Lower lobe of right lung (tissue), 2 donors: ENCODE measurements around the gene GALR3. TPM values are rescaled to one million over a fixed set of nuclear protein-coding genes. Genes with fewer than 3 reads are reported as not detected.

ENCODE experiments used
- ATAC-seq, 2 donors: fragments of 200-7000 bp; cut with Tn5 transposase; one replicate each; pipeline ENCODE4 v1.9.1; 2020 to 2022; ENCODE audit warnings: mild to moderate bottlenecking in 2 of 2, moderate library complexity in 2 of 2
- DNase-seq: peaks from one replicate; pipeline ENCODE4 v3.0.0-alpha.2; 2020
- H3K27ac ChIP-seq: fragments of 200-600 bp; one replicate; pipeline ENCODE4 v1.8.0; 2022
- H3K27me3 ChIP-seq: fragments of 200-600 bp; one replicate; pipeline ENCODE4 v1.8.0; 2022; ENCODE audit warnings: low read depth
- H3K36me3 ChIP-seq: fragments of 200-600 bp; one replicate; pipeline ENCODE4 v1.8.0; 2022; ENCODE audit warnings: mild to moderate bottlenecking
- H3K4me1 ChIP-seq: fragments of 200-600 bp; one replicate; pipeline ENCODE4 v1.8.0; 2022
- H3K4me3 ChIP-seq: fragments of 200-600 bp; one replicate; pipeline ENCODE4 v1.8.0; 2022; ENCODE audit warnings: mild to moderate bottlenecking
- H3K9me3 ChIP-seq: fragments of 200-600 bp; one replicate; pipeline ENCODE4 v1.8.0; 2022
- intact Hi-C: fragments of 100-400 bp; cut with DNase I; formaldehyde crosslinking; loops from one replicate; pipeline ENCODE4 v1.11.0; 2022
- total RNA-seq: library from RNA; stranded (reverse); fragmentation: NEBNext Ultra II Directional; extraction: Animal tissue kit (Norgen Biotek cat#: 25700); gene quantifications from one replicate; pipeline ENCODE4 v1.2.1, GENCODE V29; 2021
- TF ChIP-seq, protein P1 (sequence below): fragments of 200-600 bp; IDR thresholded peaks from one replicate; pipeline ENCODE4 v1.8.0; 2022; ENCODE audit warnings: antibody characterized with exemption, mild to moderate bottlenecking
- donor health status: DM: no; HTN: yes; CAD: no; lungs with severe emphysema.

GALR3 gene
- total RNA-seq, 1 donor from 2014 or later: not detected

DNA sequence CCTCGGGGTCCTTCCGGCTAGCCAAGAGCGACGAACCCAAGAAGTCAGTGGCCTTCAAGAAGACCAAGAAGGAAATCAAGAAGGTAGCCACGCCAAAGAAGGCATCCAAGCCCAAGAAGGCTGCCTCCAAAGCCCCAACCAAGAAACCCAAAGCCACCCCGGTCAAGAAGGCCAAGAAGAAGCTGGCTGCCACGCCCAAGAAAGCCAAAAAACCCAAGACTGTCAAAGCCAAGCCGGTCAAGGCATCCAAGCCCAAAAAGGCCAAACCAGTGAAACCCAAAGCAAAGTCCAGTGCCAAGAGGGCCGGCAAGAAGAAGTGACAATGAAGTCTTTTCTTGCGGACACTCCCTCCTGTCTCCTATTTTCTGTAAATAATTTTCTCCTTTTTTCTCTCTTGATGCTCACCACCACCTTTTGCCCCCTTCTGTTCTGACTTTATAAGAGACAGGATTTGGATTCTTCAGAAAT lies 17.3 kb upstream of the GALR3 start:
- no peaks in the 10 kb centered on the region for H3K9me3 ChIP-seq
- H3K36me3 ChIP-seq: no peaks in the 10 kb centered on the region
- no peak for DNase-seq
- peak overlapping the region; percentile 91 for H3K27ac ChIP-seq
- H3K27me3 ChIP-seq: no peaks in the 10 kb centered on the region
- no peak for ATAC-seq
- H3K4me1 ChIP-seq: peaks cover 55% of the 10 kb centered on the region
- H3K4me3 ChIP-seq: peak overlapping the region; percentile 72
- TF ChIP-seq, protein P1, sequence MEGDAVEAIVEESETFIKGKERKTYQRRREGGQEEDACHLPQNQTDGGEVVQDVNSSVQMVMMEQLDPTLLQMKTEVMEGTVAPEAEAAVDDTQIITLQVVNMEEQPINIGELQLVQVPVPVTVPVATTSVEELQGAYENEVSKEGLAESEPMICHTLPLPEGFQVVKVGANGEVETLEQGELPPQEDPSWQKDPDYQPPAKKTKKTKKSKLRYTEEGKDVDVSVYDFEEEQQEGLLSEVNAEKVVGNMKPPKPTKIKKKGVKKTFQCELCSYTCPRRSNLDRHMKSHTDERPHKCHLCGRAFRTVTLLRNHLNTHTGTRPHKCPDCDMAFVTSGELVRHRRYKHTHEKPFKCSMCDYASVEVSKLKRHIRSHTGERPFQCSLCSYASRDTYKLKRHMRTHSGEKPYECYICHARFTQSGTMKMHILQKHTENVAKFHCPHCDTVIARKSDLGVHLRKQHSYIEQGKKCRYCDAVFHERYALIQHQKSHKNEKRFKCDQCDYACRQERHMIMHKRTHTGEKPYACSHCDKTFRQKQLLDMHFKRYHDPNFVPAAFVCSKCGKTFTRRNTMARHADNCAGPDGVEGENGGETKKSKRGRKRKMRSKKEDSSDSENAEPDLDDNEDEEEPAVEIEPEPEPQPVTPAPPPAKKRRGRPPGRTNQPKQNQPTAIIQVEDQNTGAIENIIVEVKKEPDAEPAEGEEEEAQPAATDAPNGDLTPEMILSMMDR: no peak
- intact Hi-C loops: no loop called here

DNA sequence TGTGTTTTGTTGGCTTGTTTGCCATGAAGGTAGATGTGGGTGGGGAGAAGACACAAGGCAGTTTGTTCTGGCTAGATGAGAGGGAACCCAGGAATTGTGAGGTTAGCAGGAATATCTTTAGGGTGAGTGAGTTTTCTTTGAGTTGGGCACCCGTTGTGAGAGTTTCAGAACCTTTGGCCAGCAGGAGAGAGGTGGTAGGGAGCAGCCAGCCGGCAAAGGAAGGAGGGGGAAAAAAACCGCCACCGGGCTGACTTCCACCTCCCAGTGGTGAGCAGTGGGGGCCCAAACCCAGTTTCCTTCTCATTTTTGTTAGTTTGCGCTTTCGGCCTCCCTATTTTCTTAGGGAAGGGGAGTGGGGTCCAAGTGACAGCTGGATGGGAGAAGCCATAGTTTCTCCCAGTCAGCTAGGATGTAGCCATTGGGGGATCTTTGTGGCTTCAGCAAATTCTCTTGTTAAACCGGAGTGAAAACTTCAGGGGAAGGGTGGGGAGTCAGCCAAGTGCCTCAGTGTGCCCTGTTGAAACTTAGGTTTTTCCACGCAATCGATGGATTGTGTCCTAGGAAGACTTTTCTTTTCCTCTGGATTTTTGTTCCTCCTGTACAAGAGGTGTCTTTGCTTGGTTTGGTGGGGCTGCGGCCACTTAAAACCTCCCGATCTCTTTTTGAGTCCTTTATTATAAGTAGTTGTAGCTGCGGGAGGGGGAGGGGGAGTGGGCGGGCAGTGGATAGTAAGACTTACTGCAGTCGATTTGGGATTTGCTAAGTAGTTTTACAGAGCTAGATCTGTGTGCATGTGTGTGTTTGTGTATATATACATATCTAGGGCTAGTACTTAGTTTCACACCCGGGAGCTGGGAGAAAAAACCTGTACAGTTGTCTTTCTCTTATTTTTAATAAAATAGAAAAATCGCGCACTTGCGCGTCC lies 16.5 kb upstream of the GALR3 start:
- DNase-seq (peak; percentile 62), ATAC-seq (no peak)
- intact Hi-C loops: no loop called here
- no peaks in the 10 kb centered on the region for H3K36me3 ChIP-seq
- TF ChIP-seq, protein P1: no peak
- peak overlapping the region; percentile 72 for H3K4me3 ChIP-seq
- peak overlapping the region; percentile 91 for H3K27ac ChIP-seq
- no peaks in the 10 kb centered on the region for H3K9me3 ChIP-seq
- no peaks in the 10 kb centered on the region for H3K27me3 ChIP-seq
- peaks cover 55% of the 10 kb centered on the region for H3K4me1 ChIP-seq

DNA sequence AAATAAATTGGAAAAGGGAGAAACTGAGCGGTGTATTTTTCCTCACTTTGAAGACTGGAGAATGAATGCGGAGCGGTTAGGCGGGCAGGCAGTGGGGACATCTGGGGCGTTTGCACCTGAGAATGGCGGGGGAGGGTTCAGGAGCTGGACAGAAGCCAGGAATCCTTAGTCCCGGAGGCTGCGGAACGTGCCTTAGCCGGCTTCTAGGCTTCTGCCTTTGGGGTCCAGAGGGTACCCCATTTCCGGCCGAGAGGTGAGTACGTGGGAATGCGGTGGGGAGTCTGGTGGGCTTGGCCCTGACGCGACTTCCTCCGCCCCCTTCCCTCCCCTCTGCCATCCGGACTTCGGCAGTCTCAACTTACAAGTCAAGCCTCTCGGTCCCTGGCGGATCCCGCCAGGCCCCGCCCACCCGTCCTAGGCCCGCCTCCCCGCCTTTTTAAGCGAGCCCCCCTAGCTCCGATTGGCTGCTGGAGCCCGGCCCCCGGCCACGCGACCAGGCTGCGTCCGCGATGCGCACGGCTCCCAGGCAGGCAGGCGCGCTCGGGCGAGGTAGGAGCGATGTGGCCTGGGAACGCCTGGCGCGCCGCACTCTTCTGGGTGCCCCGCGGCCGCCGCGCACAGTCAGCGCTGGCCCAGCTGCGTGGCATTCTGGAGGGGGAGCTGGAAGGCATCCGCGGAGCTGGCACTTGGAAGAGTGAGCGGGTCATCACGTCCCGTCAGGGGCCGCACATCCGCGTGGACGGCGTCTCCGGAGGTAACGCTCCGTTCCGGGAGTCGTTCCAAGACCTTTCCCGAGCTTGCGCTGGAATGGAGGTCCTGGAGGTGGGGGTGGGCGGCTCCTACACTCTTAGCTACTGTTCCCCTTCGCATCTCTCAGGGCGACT lies 15.5 kb upstream of the GALR3 start, which contains the start of gene GCAT:
GCAT (plus strand) TSS at position 525 of the 884 bp plus-strand sequence; CDS start at position 559, 34 bp downstream.
- Histone ChIP-seq H3K27ac (peak within 1 kb of the TSS; percentile 91), H3K36me3 (no peaks in the 10 kb centered on the region), H3K9me3 (no peaks in the 10 kb centered on the region), H3K27me3 (no peaks in the 10 kb centered on the region), H3K4me1 (peaks cover 47% of the 10 kb centered on the region), H3K4me3 (peak within 1 kb of the TSS; percentile 72)
- peak; percentile 93 for ATAC-seq
- intact Hi-C loops: no loop called here
- TF ChIP-seq, protein P1: no peak
- DNase-seq: peak; percentile 96

DNA sequence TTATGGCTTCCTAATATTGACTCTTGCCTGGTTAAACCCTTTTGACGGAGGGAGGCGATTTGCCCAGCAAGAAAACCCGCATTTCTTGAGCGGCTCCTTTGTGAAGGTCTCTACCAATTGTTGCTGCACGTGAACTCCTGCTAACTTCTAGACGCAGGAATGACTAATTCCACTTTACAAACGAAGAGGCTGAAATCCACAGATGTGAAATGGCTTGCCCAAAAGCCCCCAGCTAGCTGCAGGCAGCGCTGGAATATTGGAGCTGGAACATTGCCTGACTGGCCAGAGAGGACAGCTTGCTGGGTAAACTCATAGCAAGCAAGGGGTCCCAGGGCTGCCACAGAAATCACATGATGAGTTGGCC lies 14.9 kb upstream of the GALR3 start:
- TF ChIP-seq, protein P1: no peak
- H3K9me3 ChIP-seq: no peaks in the 10 kb centered on the region
- peak overlapping the region; percentile 53 for H3K27ac ChIP-seq
- H3K27me3 ChIP-seq: no peaks in the 10 kb centered on the region
- intact Hi-C loops: no loop called here
- no peaks in the 10 kb centered on the region for H3K36me3 ChIP-seq
- H3K4me1 ChIP-seq: peaks cover 42% of the 10 kb centered on the region
- H3K4me3 ChIP-seq: peak overlapping the region; percentile 72
- DNase-seq (no peak), ATAC-seq (no peak)

DNA sequence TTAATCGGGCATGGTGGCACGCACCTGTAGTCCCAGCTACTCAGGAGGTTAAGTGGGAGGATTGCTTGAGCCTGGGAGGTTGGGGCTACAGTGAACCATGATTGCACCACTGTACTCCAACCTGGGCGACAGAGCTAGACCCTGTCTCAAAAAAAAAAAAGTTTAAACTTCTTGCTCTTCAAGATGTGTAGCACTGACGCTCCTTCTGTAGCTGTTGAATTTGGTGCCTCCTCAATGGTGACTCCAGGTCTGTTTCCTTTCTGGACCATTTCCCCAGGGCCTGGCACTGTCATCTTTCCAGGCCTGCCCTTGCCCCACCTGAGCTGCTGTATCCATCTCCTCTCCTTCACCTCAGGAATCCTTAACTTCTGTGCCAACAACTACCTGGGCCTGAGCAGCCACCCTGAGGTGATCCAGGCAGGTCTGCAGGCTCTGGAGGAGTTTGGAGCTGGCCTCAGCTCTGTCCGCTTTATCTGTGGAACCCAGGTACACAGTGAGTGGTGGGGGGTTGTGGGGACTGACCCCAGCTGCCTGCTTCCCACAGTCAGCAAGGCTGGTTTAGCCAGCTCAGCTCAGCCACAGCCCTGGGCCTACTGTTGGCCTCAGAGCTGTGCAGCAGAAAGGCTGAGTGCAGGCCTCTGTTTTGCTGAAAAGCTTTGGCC lies 13.4 kb upstream of the GALR3 start:
- Histone ChIP-seq H3K4me3 (no peak overlapping the region), H3K27ac (no peak overlapping the region), H3K36me3 (no peaks in the 10 kb centered on the region), H3K4me1 (peaks cover 36% of the 10 kb centered on the region), H3K27me3 (no peaks in the 10 kb centered on the region), H3K9me3 (no peaks in the 10 kb centered on the region)
- no peak for ATAC-seq
- intact Hi-C loops: loop anchor here (10.0 kb wide), 1 partner anchor 55 kb away; no protein-coding TSS in a partner anchor
- TF ChIP-seq, protein P1: no peak
- no peak for DNase-seq
